Measurements from ENCODE around the gene LMX1A.

Gene LMX1A

DNA sequence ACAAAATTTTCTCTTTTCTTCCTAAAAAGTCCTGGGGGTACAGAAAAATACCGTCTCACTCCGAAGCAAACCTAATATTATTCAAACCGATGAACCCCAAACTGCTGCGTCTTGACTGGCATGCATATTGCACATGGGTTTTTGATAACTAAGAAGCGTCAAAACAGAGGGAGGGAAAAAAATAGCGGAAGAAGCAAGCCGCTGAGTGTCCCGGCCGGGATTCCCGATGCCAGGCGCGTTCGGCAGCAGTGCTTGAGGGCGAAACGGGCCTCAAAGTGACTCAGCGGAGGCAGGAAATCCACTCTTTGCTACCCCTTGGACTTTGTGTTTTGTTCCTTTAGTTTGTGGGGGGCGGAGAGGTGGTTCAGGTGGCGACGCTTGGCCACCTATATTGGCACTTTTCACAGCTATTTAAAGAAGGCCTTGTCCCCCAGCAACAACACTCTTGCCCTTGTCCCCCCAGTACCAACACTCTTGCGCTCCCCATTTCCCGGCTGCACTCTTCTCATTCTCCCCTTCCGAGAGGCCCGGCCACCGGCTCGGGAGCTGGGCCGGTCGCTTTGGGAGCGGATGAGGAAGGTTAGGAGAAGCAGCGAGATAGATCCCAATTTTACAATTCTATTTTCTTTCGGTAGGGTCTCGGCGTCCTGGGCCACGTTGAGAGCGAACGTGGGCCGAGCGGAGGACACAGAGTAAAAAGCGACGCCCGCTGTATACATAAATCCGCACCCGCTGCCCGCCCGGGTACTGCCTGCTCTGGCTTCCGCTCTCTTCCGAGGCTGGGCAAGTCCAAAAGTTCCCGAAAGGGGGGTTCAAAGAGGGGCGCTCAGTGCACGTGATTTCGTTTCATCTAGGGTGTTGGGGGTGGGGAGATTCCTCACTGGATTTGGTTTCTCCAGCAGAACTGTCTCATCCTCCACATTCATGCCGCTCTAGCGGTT lies 2.5 kb downstream of the LMX1A start:
- CTCF ChIA-PET, result interaction anchor here (1.6 kb wide), 1 partner anchor 14 kb away, joined by 9 read pairs; no protein-coding TSS in a partner anchor
- peak overlapping the region; percentile 25 for H3K27ac Mint-ChIP-seq
- H3K36me3 Mint-ChIP-seq, result no peaks in the 10 kb centered on the region
- no peak for DNase-seq
- peaks cover 95% of the 10 kb centered on the region for H3K27me3 Mint-ChIP-seq
- H3K4me3 Mint-ChIP-seq, result no peak overlapping the region
- no peaks in the 10 kb centered on the region for H3K9me3 Mint-ChIP-seq
- H3K4me1 Mint-ChIP-seq, result peaks cover 7% of the 10 kb centered on the region

- H3K9me3 Mint-ChIP-seq, result no peaks in the 10 kb centered on the region
- no peaks in the 10 kb centered on the region for H3K36me3 Mint-ChIP-seq
- H3K27ac Mint-ChIP-seq, result peak overlapping the region; percentile 76
- CTCF ChIA-PET, result interaction anchor here (0.6 to 4.1 kb wide), 2 partner anchors 16 kb away, joined by 3 to 30 read pairs; no protein-coding TSS in a partner anchor
- DNase-seq, result no peak
- peaks cover 7% of the 10 kb centered on the region for H3K4me1 Mint-ChIP-seq
- H3K27me3 Mint-ChIP-seq, result peaks cover 91% of the 10 kb centered on the region
- no peak overlapping the region for H3K4me3 Mint-ChIP-seq
Measured at GRCh38 chr1:165352442-165353293, 3.8 kb downstream of the LMX1A start.

- peaks cover 7% of the 10 kb centered on the region for H3K4me1 Mint-ChIP-seq
- CTCF ChIA-PET, result interaction anchor here (0.6 to 4.1 kb wide), 3 partner anchors 15 to 887 kb away, joined by 3 to 30 read pairs (median 3); no protein-coding TSS in a partner anchor
- H3K4me3 Mint-ChIP-seq, result no peak overlapping the region
- no peaks in the 10 kb centered on the region for H3K9me3 Mint-ChIP-seq
- no peak for DNase-seq
- H3K27me3 Mint-ChIP-seq, result peaks cover 89% of the 10 kb centered on the region
- no peak overlapping the region for H3K27ac Mint-ChIP-seq
- no peaks in the 10 kb centered on the region for H3K36me3 Mint-ChIP-seq
Measured at GRCh38 chr1:165351863-165352441, 4.6 kb downstream of the LMX1A start.

DNA sequence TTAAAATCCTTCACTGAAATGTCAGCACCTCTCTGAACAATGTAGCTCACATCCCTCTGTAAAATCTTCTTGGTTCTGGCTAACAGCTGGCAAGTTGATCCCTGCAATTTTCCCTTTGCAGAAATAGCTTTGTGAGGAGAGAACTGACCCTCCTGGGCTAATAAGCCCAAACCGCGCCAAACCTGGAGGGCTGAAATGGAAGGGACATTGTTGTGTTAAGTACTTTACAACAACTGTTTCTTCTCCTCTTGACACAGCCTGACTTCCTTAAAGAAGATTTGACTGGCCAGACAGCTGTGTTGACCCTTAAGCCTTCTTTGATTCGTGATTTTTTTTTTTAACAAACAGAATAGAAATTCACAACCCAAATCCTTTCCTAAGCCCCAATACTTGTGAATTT lies 5.7 kb downstream of the LMX1A start:
- Mint-ChIP-seq H3K27ac (no peak overlapping the region), H3K4me1 (peaks cover 7% of the 10 kb centered on the region), H3K4me3 (no peak overlapping the region), H3K9me3 (no peaks in the 10 kb centered on the region), H3K27me3 (peaks cover 78% of the 10 kb centered on the region), H3K36me3 (no peaks in the 10 kb centered on the region)
- DNase-seq, result no peak
- CTCF ChIA-PET, result interaction anchor here (4.1 kb wide), 1 partner anchor 17 kb away, joined by 30 read pairs; no protein-coding TSS in a partner anchor

GRCh38 chr1:165345502-165345901 lies 11.0 kb downstream of the LMX1A start:
- Mint-ChIP-seq H3K27ac (no peak overlapping the region), H3K9me3 (no peaks in the 10 kb centered on the region), H3K4me3 (no peak overlapping the region), H3K4me1 (no peaks in the 10 kb centered on the region), H3K27me3 (peaks cover 48% of the 10 kb centered on the region), H3K36me3 (no peaks in the 10 kb centered on the region)
- CTCF ChIA-PET, result no interaction called here
- DNase-seq, result no peak

DNA sequence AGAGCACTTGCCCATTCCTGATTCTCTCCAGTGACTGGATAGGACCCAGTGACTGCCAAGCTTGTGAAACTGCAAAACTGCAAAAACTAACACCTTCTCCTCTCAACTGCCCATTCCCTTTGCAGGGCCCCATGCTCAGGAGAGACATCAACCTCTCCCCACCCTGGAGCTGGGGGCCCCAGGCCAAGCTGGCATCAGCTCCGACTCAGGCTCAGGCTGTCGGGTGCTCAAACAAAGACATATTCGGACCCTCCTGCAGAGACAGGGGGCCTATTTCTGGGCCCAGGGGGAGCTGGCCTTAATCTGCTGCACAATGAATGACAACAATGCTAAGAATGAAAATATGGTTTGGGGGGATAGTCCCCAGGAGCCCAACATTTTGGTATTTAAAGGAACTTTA lies 11.8 kb downstream of the LMX1A start:
- CTCF ChIA-PET, result no interaction called here
- no peaks in the 10 kb centered on the region for H3K4me1 Mint-ChIP-seq
- peaks cover 41% of the 10 kb centered on the region for H3K27me3 Mint-ChIP-seq
- no peaks in the 10 kb centered on the region for H3K9me3 Mint-ChIP-seq
- no peaks in the 10 kb centered on the region for H3K36me3 Mint-ChIP-seq
- H3K27ac Mint-ChIP-seq, result no peak overlapping the region
- no peak for DNase-seq
- no peak overlapping the region for H3K4me3 Mint-ChIP-seq

DNA sequence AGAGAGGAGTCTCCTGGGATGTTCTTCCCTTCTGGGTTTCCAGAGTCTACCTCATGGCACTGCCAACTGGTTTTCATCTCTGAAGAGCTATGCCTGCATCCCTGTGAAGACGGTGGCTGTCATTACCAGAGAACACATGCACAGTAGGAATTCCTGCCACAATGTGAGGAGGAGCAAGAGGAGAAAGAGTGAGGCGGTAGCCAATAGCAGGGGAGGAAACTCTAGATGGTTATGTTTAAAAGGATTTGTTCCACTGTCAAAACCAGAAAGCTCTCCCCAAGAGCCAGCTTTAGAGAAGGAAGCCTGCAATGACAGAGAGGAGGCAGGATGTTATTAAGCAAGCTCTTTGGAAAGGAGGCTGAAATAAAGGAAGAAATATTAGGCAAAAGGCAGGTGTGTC lies 12.3 kb downstream of the LMX1A start:
- H3K27me3 Mint-ChIP-seq, result peaks cover 40% of the 10 kb centered on the region
- H3K36me3 Mint-ChIP-seq, result no peaks in the 10 kb centered on the region
- no peak for DNase-seq
- CTCF ChIA-PET, result no interaction called here
- H3K27ac Mint-ChIP-seq, result no peak overlapping the region
- H3K4me1 Mint-ChIP-seq, result no peaks in the 10 kb centered on the region
- H3K9me3 Mint-ChIP-seq, result no peaks in the 10 kb centered on the region
- no peak overlapping the region for H3K4me3 Mint-ChIP-seq

DNA sequence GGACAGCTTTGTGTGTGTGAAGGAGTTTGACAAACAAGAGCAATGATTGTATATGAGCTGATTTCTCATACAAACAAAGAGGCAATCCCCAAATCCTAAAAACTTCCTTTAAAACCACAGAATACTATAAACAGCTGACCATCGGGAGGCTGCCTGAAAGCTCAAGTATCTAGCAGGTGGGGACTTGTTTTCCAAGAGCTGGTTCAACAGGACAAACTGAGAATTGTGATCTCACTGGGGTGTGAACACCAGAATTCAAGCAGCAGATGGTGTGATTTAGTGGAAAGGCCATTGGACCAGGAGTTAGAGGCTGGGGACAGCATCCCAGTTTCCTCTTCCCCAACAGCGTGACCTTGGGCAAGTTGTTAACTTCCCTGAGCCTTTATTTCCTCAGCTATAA lies 13.9 kb downstream of the LMX1A start:
- H3K27ac Mint-ChIP-seq, result no peak overlapping the region
- DNase-seq, result no peak
- peaks cover 29% of the 10 kb centered on the region for H3K27me3 Mint-ChIP-seq
- no peak overlapping the region for H3K4me3 Mint-ChIP-seq
- H3K9me3 Mint-ChIP-seq, result no peaks in the 10 kb centered on the region
- CTCF ChIA-PET, result interaction anchor here (2.2 kb wide), 1 partner anchor 25 kb away, joined by 12 read pairs; no protein-coding TSS in a partner anchor
- no peaks in the 10 kb centered on the region for H3K4me1 Mint-ChIP-seq
- no peaks in the 10 kb centered on the region for H3K36me3 Mint-ChIP-seq

DNA sequence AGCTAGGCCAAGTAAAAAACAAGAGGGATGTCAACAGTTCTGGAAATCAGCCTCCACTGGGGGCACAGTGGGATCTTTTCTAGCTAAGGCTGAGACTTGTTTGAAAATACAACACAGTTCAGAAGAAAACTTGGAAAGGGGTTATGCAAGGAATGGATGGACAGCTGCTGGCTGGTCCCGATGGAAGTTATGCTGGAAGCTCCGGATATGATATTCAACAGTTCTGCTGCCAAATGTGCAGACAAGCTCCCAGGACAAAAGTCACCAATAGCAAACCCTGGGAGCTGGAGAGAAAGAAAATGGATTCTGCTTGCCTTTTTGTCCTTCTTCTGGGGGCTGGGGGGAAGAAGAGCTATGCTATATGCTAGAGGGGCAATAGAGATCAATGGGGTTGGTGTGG lies 14.3 kb downstream of the LMX1A start:
- CTCF ChIA-PET, result interaction anchor here (2.2 kb wide), 1 partner anchor 25 kb away, joined by 12 read pairs; no protein-coding TSS in a partner anchor

GRCh38 chr1:165339164-165339563 lies 17.4 kb downstream of the LMX1A start:
- H3K4me1 Mint-ChIP-seq, result no peaks in the 10 kb centered on the region
- peaks cover 11% of the 10 kb centered on the region for H3K27me3 Mint-ChIP-seq
- no peaks in the 10 kb centered on the region for H3K9me3 Mint-ChIP-seq
- CTCF ChIA-PET, result interaction anchor here (0.9 kb wide), 1 partner anchor 30 kb away, joined by 3 read pairs; no protein-coding TSS in a partner anchor
- DNase-seq, result no peak
- no peak overlapping the region for H3K4me3 Mint-ChIP-seq
- no peaks in the 10 kb centered on the region for H3K36me3 Mint-ChIP-seq
- no peak overlapping the region for H3K27ac Mint-ChIP-seq

More for the DNA sequence above, 14.3 kb downstream of the LMX1A start:
- no peak for DNase-seq
- Mint-ChIP-seq H3K27ac (no peak overlapping the region), H3K27me3 (peaks cover 26% of the 10 kb centered on the region), H3K4me3 (no peak overlapping the region), H3K36me3 (no peaks in the 10 kb centered on the region), H3K9me3 (no peaks in the 10 kb centered on the region), H3K4me1 (no peaks in the 10 kb centered on the region)

DNA sequence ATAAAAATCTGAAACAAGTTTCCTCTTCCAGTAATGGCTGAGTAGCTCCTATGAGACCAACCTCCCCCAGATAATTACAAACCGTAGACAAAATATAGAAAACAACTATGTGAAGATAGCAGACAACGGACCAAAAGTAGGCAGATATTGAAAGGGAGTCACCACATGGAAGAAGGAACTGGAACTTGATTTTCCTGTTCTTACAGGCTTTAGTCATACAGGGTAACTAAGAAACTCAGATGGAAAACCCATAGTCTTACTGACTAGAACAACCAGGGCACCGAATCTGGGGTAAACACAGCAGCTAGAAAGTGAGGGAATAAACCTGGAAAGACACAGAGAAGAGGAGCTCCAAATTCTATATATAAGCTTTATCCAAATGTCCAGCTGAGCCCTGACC lies 26.0 kb downstream of the LMX1A start:
- Mint-ChIP-seq H3K27ac (no peak overlapping the region), H3K27me3 (peaks cover 10% of the 10 kb centered on the region), H3K36me3 (no peaks in the 10 kb centered on the region), H3K9me3 (no peaks in the 10 kb centered on the region), H3K4me3 (no peak overlapping the region), H3K4me1 (no peaks in the 10 kb centered on the region)
- CTCF ChIA-PET, result interaction anchor here (0.6 kb wide), 1 partner anchor 548 kb away, joined by 3 read pairs; no protein-coding TSS in a partner anchor
- DNase-seq, result no peak

DNA sequence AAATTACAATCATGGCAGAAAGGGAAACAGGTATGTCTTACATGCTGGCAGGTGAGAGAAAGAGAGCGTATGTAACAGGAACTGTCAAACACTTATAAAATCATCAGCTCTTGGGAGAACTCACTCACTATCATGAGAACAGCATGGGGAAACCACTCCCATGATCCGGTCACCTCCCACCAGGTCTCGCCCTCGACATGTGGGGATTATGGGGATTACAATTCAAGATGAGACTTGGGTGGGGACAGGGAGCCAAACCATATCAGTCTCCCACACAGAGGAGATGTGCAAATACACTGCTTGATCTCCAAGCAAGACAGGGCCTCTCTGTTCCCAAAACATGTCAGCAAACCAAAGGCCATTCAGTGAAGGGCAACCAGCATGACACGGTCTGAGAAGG lies 27.4 kb downstream of the LMX1A start:
- H3K36me3 Mint-ChIP-seq, result no peaks in the 10 kb centered on the region
- no peak overlapping the region for H3K4me3 Mint-ChIP-seq
- no peaks in the 10 kb centered on the region for H3K4me1 Mint-ChIP-seq
- H3K27ac Mint-ChIP-seq, result no peak overlapping the region
- no peak for DNase-seq
- H3K27me3 Mint-ChIP-seq, result peaks cover 13% of the 10 kb centered on the region
- CTCF ChIA-PET, result no interaction called here
- no peaks in the 10 kb centered on the region for H3K9me3 Mint-ChIP-seq

DNA sequence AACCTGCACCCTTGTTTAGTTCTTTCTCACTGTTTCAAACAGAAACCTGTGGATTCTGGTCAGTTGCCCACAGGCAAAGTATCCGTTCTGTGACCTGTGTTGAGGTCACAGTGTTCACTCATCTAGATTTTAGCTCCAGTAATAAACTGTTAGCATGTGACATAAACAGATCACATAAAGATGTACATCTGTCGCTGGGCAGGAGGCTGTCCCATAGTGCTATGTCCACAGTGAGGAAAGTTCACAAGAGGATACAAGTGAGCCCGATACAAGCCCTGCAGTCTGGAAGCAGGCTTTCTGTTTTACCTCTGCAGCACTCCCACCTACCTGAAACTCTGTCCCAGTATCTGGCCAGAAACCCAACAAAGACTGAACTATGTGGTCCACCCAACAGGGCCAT lies 28.4 kb downstream of the LMX1A start:
- Mint-ChIP-seq H3K36me3 (no peaks in the 10 kb centered on the region), H3K27me3 (peaks cover 13% of the 10 kb centered on the region), H3K4me3 (no peak overlapping the region), H3K4me1 (no peaks in the 10 kb centered on the region), H3K9me3 (no peaks in the 10 kb centered on the region), H3K27ac (no peak overlapping the region)
- CTCF ChIA-PET, result no interaction called here
- no peak for DNase-seq

DNA sequence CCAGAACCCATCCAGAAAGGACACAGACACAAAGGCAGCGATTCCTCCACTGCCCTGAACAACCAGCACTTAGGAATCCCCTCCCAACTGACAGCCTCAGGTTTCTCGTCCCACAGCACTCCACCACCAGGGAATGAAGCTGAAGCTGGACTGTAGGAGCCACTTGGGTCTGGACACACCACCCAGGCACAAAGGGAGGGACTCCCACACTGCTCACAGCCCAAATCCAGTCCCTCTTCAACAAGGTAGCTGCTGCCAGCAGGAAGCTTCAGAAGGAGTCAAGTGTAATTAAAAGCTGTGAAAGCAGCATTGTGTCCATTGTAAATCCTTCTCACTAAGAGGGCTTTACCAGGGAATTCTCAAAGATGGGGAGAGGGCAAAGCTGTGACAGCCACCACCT lies 29.0 kb downstream of the LMX1A start:
- Mint-ChIP-seq H3K27ac (no peak overlapping the region), H3K4me1 (no peaks in the 10 kb centered on the region), H3K27me3 (peaks cover 13% of the 10 kb centered on the region), H3K36me3 (no peaks in the 10 kb centered on the region), H3K4me3 (no peak overlapping the region), H3K9me3 (no peaks in the 10 kb centered on the region)
- no peak for DNase-seq
- CTCF ChIA-PET, result no interaction called here

Data from activated naive CD4-positive, alpha-beta T cell treated with anti-CD3 and anti-CD28 coated beads, Interleukin-2, amount 10 ng/mL, durations not matched to agents 7 days and 5 days (primary cell).